Measurements from ENCODE around the gene MRPL49. TPM values are rescaled to one million over a fixed set of nuclear protein-coding genes. Genes with fewer than 3 reads are reported as not detected.

Gene MRPL49
- total and polyA plus RNA-seq, 9 donors = 47.1 to 106 (median 53.4) TPM

GRCh38 chr11:65111744-65112545 lies 10.2 kb upstream of the MRPL49 start, which contains the start of gene TM7SF2:
Gene TM7SF2, plus strand, starts transcription at chr11:65111872. Its CDS starts 144 bp downstream, at chr11:65112016.
- peak within 1 kb of the TSS; percentile 51 for H3K4me3 ChIP-seq
- H3K36me3 ChIP-seq = no peaks in the 10 kb centered on the region
- H3K27ac ChIP-seq = peak within 1 kb of the TSS; percentile 32 to 56
- peak; percentile 95 to 98 (median 97) for DNase-seq
- intact Hi-C loops (cut with DNase I) = loop anchor here in 2 of 4 donors (5.0 to 10.0 kb wide), 5 partner anchors 73 to 267 kb away; partner anchors contain the start of genes ARL2 (in 2 of the 2), ATG2A (in 1 of the 2), CAPN1 (in 1 of the 2) and CDC42BPG (in 1 of the 2)
- no peaks in the 10 kb centered on the region for H3K9me3 ChIP-seq
- 0 to 2% (median 1%) methylated on average over 60 to 64 of the region's 64 CpGs for WGBS, 3 donors
- H3K27me3 ChIP-seq = no peaks in the 10 kb centered on the region
- peak; percentile 95 for TF ChIP-seq POLR2A (IDR thresholded peaks at IDR 0.05)
- TF ChIP-seq CTCF (IDR thresholded peaks at IDR 0.05) = no peak
- H3K4me1 ChIP-seq (ENCODE audit: insufficient read depth) = peaks cover 16% of the 10 kb centered on the region

GRCh38 chr11:65112546-65113360 lies 9.4 kb upstream of the MRPL49 start:
- peak; percentile 66 to 82 (median 78) for DNase-seq
- H3K27ac ChIP-seq = peak overlapping the region; percentile 32 to 56
- 1 to 3% (median 2%) methylated on average over 49 to 57 of the region's 57 CpGs for WGBS, 3 donors

DNA sequence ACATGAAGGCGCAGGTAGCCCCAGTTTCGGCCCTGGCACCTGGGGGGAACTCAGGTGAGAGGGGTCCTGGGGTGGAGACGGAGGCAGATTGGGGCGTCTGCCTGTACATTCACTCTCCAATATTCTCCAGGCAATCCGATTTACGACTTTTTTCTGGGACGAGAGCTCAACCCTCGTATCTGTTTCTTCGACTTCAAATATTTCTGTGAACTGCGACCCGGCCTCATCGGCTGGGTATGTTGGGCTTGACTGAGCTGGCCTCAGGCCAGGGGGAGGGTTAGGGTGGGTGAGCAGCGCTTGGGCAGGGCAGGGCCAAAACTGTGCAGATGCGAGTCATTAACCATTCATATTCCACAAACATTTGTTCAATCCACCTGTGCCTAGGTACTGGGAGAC lies 8.8 kb upstream of the MRPL49 start:
- DNase-seq = peak in 3 of 5 donors; percentile 55 to 70 (median 64)
- H3K36me3 ChIP-seq = no peaks in the 10 kb centered on the region
- no peaks in the 10 kb centered on the region for H3K9me3 ChIP-seq
- peak overlapping the region in 1 of 2 donors; percentile 56 for H3K27ac ChIP-seq
- peaks cover 16% of the 10 kb centered on the region for H3K4me1 ChIP-seq (ENCODE audit: insufficient read depth)
- intact Hi-C loops (cut with DNase I) = loop anchor here in 2 of 4 donors (5.0 to 10.0 kb wide), 5 partner anchors 71 to 269 kb away; partner anchors contain the start of genes ARL2 (in 2 of the 2), ATG2A (in 1 of the 2), CAPN1 (in 1 of the 2) and CDC42BPG (in 1 of the 2)
- H3K27me3 ChIP-seq = no peaks in the 10 kb centered on the region
- TF ChIP-seq POLR2A (IDR thresholded peaks at IDR 0.05) (no peak), CTCF (IDR thresholded peaks at IDR 0.05) (no peak), EP300 (IDR thresholded peaks at IDR 0.05) (no peak)
- peak overlapping the region; percentile 51 for H3K4me3 ChIP-seq
- WGBS, 3 donors = 4 to 8% (median 6%) methylated on average over 14 of the region's 14 CpGs

More at GRCh38 chr11:65112546-65113360, 9.4 kb upstream of the MRPL49 start:
- H3K36me3 ChIP-seq = no peaks in the 10 kb centered on the region
- H3K4me3 ChIP-seq = peak overlapping the region; percentile 51
- intact Hi-C loops (cut with DNase I) = loop anchor here in 2 of 4 donors (5.0 to 10.0 kb wide), 5 partner anchors 72 to 268 kb away; partner anchors contain the start of genes ARL2 (in 2 of the 2), ATG2A (in 1 of the 2), CAPN1 (in 1 of the 2) and CDC42BPG (in 1 of the 2)
- H3K4me1 ChIP-seq (ENCODE audit: insufficient read depth) = peaks cover 16% of the 10 kb centered on the region
- TF ChIP-seq POLR2A (IDR thresholded peaks at IDR 0.05) (no peak), CTCF (IDR thresholded peaks at IDR 0.05) (peak; percentile 82 to 95 (median 94)), EP300 (IDR thresholded peaks at IDR 0.05) (no peak)
- no peaks in the 10 kb centered on the region for H3K27me3 ChIP-seq
- no peaks in the 10 kb centered on the region for H3K9me3 ChIP-seq

DNA sequence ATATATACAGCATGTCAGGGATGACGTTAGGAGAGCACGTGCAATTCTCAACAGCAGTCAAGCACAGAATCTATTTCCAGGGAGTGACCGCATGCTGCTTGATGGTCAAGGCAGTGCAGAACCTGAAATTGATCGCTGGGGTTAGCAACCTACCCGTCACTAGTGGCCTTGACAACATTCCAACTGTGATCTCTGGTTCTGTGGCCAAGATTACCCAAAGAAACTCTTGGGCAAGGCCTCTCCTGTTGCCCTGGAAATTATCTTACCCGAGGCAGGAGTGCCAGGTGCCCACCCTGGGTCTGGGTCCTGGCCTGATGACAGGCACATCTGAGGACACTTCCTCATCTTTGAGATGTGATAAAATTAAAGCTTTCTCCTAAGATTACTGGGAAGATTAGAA lies 8.3 kb upstream of the MRPL49 start:
- TF ChIP-seq CTCF (IDR thresholded peaks at IDR 0.05) (no peak), EP300 (IDR thresholded peaks at IDR 0.05) (no peak), POLR2A (IDR thresholded peaks at IDR 0.05) (no peak)
- no peak overlapping the region for H3K27ac ChIP-seq
- H3K9me3 ChIP-seq = no peaks in the 10 kb centered on the region
- intact Hi-C loops (cut with DNase I) = loop anchor here in 2 of 4 donors (5.0 to 10.0 kb wide), 5 partner anchors 71 to 269 kb away; partner anchors contain the start of genes ARL2 (in 2 of the 2), ATG2A (in 1 of the 2), CAPN1 (in 1 of the 2) and CDC42BPG (in 1 of the 2)
- no peaks in the 10 kb centered on the region for H3K36me3 ChIP-seq
- WGBS, 3 donors = 40 to 65% (median 41%) methylated on average over 6 of the region's 6 CpGs
- no peak overlapping the region for H3K4me3 ChIP-seq
- peaks cover 16% of the 10 kb centered on the region for H3K4me1 ChIP-seq (ENCODE audit: insufficient read depth)
- no peak for DNase-seq
- no peaks in the 10 kb centered on the region for H3K27me3 ChIP-seq

All from ovary (tissue), 9 donors.